Activated CD4-positive, alpha-beta memory T cell treated with anti-CD3 and anti-CD28 coated beads, Interleukin-2, amount 10 ng/mL, durations not matched to agents 7 days and 5 days (primary cell): ENCODE measurements around the gene CALD1. TPM values are rescaled to one million over a fixed set of nuclear protein-coding genes. Genes with fewer than 3 reads are reported as not detected.

ENCODE experiments used
- CTCF ChIA-PET: fragments of 350-600 bp; sonication (Branson Sonifier 250); formaldehyde crosslinking; loops from one replicate; lab custom pipeline; 2021; ENCODE audit warnings: antibody characterized with exemption, inconsistent platforms; lab: Charles Lee
- POLR2A ChIA-PET: fragments of 350-600 bp; sonication (Branson Sonifier 250); formaldehyde crosslinking; loops from one replicate; lab custom pipeline; 2021; ENCODE audit warnings: antibody characterized with exemption; lab: Charles Lee
- DNase-seq: peaks from one replicate; pipeline ENCODE4 v3.0.0-alpha.2; 2020
- H3K27ac Mint-ChIP-seq: one replicate; pipeline ENCODE4 v1.8.0; 2021; ENCODE audit warnings: mild to moderate bottlenecking, mixed read lengths
- H3K27me3 Mint-ChIP-seq: one replicate; pipeline ENCODE4 v1.8.0; 2021; ENCODE audit warnings: mixed read lengths
- H3K36me3 Mint-ChIP-seq: one replicate; pipeline ENCODE4 v1.8.0; 2021; ENCODE audit warnings: low read depth, mixed read lengths
- H3K4me1 Mint-ChIP-seq: one replicate; pipeline ENCODE4 v1.8.0; 2021; ENCODE audit warnings: mixed read lengths
- H3K4me3 Mint-ChIP-seq: one replicate; pipeline ENCODE4 v1.8.0; 2021; ENCODE audit warnings: mild to moderate bottlenecking, mixed read lengths
- H3K9me3 Mint-ChIP-seq: one replicate; pipeline ENCODE4 v1.8.0; 2021; ENCODE audit warnings: mixed read lengths
- total RNA-seq, 2 experiments: library from RNA; stranded (reverse); gene quantifications; one replicate each; pipeline ENCODE4 v1.2.3, GENCODE V29; 2021

CALD1 gene
- total RNA-seq, 2 experiments from 2014 or later, result 0.38 to 0.63 TPM

- peaks cover 5% of the 10 kb centered on the region for H3K27me3 Mint-ChIP-seq
- no peak overlapping the region for H3K27ac Mint-ChIP-seq
- DNase-seq, result no peak
- H3K4me1 Mint-ChIP-seq, result no peaks in the 10 kb centered on the region
- no peaks in the 10 kb centered on the region for H3K36me3 Mint-ChIP-seq
- no peaks in the 10 kb centered on the region for H3K9me3 Mint-ChIP-seq
- POLR2A ChIA-PET, result interaction anchor here (1.1 kb wide), 1 partner anchor 40 kb away, joined by 3 read pairs; no protein-coding TSS in a partner anchor
- H3K4me3 Mint-ChIP-seq, result no peak overlapping the region
- CTCF ChIA-PET, result no interaction called here
Measured at GRCh38 chr7:134783294-134784069, 4.0 kb downstream of the CALD1 start.

- H3K4me3 Mint-ChIP-seq, result no peak overlapping the region
- no peaks in the 10 kb centered on the region for H3K4me1 Mint-ChIP-seq
- ChIA-PET CTCF (no interaction called here), POLR2A (no interaction called here)
- no peaks in the 10 kb centered on the region for H3K9me3 Mint-ChIP-seq
- no peak for DNase-seq
- no peaks in the 10 kb centered on the region for H3K36me3 Mint-ChIP-seq
- H3K27me3 Mint-ChIP-seq, result peaks cover 8% of the 10 kb centered on the region
- H3K27ac Mint-ChIP-seq, result no peak overlapping the region
Measured at GRCh38 chr7:134784251-134785049, 5.0 kb downstream of the CALD1 start.

GRCh38 chr7:134785842-134786241 lies 6.4 kb downstream of the CALD1 start:
- Mint-ChIP-seq H3K9me3 (no peaks in the 10 kb centered on the region), H3K27ac (no peak overlapping the region), H3K36me3 (no peaks in the 10 kb centered on the region), H3K27me3 (peaks cover 4% of the 10 kb centered on the region), H3K4me3 (no peak overlapping the region), H3K4me1 (no peaks in the 10 kb centered on the region)
- no peak for DNase-seq
- POLR2A ChIA-PET, result interaction anchor here (0.7 kb wide), 1 partner anchor 8 kb away, joined by 3 read pairs; no protein-coding TSS in a partner anchor
- CTCF ChIA-PET, result interaction anchor here (1.2 kb wide), 1 partner anchor 200 kb away, joined by 3 read pairs; no protein-coding TSS in a partner anchor

GRCh38 chr7:134787064-134787463 lies 7.6 kb downstream of the CALD1 start:
- H3K36me3 Mint-ChIP-seq, result no peaks in the 10 kb centered on the region
- CTCF ChIA-PET, result no interaction called here
- no peak for DNase-seq
- H3K4me3 Mint-ChIP-seq, result no peak overlapping the region
- POLR2A ChIA-PET, result no interaction called here
- no peak overlapping the region for H3K27ac Mint-ChIP-seq
- no peaks in the 10 kb centered on the region for H3K9me3 Mint-ChIP-seq
- H3K27me3 Mint-ChIP-seq, result peaks cover 4% of the 10 kb centered on the region
- H3K4me1 Mint-ChIP-seq, result no peaks in the 10 kb centered on the region

- H3K9me3 Mint-ChIP-seq, result no peaks in the 10 kb centered on the region
- no peaks in the 10 kb centered on the region for H3K36me3 Mint-ChIP-seq
- peaks cover 4% of the 10 kb centered on the region for H3K27me3 Mint-ChIP-seq
- no peaks in the 10 kb centered on the region for H3K4me1 Mint-ChIP-seq
- no peak overlapping the region for H3K27ac Mint-ChIP-seq
- DNase-seq, result no peak
- POLR2A ChIA-PET, result no interaction called here
- CTCF ChIA-PET, result no interaction called here
- no peak overlapping the region for H3K4me3 Mint-ChIP-seq
Measured at GRCh38 chr7:134787720-134788119, 8.3 kb downstream of the CALD1 start.

- Mint-ChIP-seq H3K4me3 (no peak overlapping the region), H3K27me3 (peaks cover 4% of the 10 kb centered on the region), H3K4me1 (no peaks in the 10 kb centered on the region), H3K27ac (no peak overlapping the region), H3K36me3 (no peaks in the 10 kb centered on the region), H3K9me3 (no peaks in the 10 kb centered on the region)
- CTCF ChIA-PET, result no interaction called here
- DNase-seq, result no peak
- POLR2A ChIA-PET, result no interaction called here
Measured at GRCh38 chr7:134788191-134788590, 8.8 kb downstream of the CALD1 start.

- no peaks in the 10 kb centered on the region for H3K9me3 Mint-ChIP-seq
- ChIA-PET CTCF (interaction anchor here (0.7 kb wide), 1 partner anchor 107 kb away, joined by 4 read pairs; no protein-coding TSS in a partner anchor), POLR2A (no interaction called here)
- H3K27ac Mint-ChIP-seq, result no peak overlapping the region
- peaks cover 4% of the 10 kb centered on the region for H3K27me3 Mint-ChIP-seq
- no peak for DNase-seq
- no peaks in the 10 kb centered on the region for H3K4me1 Mint-ChIP-seq
- H3K4me3 Mint-ChIP-seq, result no peak overlapping the region
- H3K36me3 Mint-ChIP-seq, result no peaks in the 10 kb centered on the region
Measured at GRCh38 chr7:134789967-134790685, 10.7 kb downstream of the CALD1 start.

GRCh38 chr7:134792968-134793367 lies 13.5 kb downstream of the CALD1 start:
- Mint-ChIP-seq H3K9me3 (no peaks in the 10 kb centered on the region), H3K27me3 (peaks cover 4% of the 10 kb centered on the region), H3K36me3 (no peaks in the 10 kb centered on the region), H3K4me3 (no peak overlapping the region), H3K27ac (no peak overlapping the region), H3K4me1 (no peaks in the 10 kb centered on the region)
- ChIA-PET CTCF (no interaction called here), POLR2A (no interaction called here)
- DNase-seq, result no peak

GRCh38 chr7:134795231-134795630 lies 15.8 kb downstream of the CALD1 start:
- POLR2A ChIA-PET, result no interaction called here
- Mint-ChIP-seq H3K27me3 (peaks cover 6% of the 10 kb centered on the region), H3K27ac (no peak overlapping the region), H3K4me3 (no peak overlapping the region), H3K36me3 (no peaks in the 10 kb centered on the region), H3K9me3 (no peaks in the 10 kb centered on the region), H3K4me1 (no peaks in the 10 kb centered on the region)
- DNase-seq, result no peak
- CTCF ChIA-PET, result no interaction called here

- Mint-ChIP-seq H3K36me3 (no peaks in the 10 kb centered on the region), H3K27me3 (peaks cover 6% of the 10 kb centered on the region), H3K4me1 (no peaks in the 10 kb centered on the region), H3K27ac (no peak overlapping the region), H3K4me3 (no peak overlapping the region), H3K9me3 (no peaks in the 10 kb centered on the region)
- no peak for DNase-seq
- POLR2A ChIA-PET, result no interaction called here
- CTCF ChIA-PET, result no interaction called here
Measured at GRCh38 chr7:134798155-134798554, 18.7 kb downstream of the CALD1 start.

GRCh38 chr7:134799377-134799776 lies 19.9 kb downstream of the CALD1 start:
- POLR2A ChIA-PET, result no interaction called here
- CTCF ChIA-PET, result no interaction called here
- Mint-ChIP-seq H3K36me3 (no peaks in the 10 kb centered on the region), H3K27ac (no peak overlapping the region), H3K9me3 (no peaks in the 10 kb centered on the region), H3K4me3 (no peak overlapping the region), H3K4me1 (no peaks in the 10 kb centered on the region), H3K27me3 (peaks cover 6% of the 10 kb centered on the region)
- no peak for DNase-seq

GRCh38 chr7:134802762-134803161 lies 23.3 kb downstream of the CALD1 start:
- Mint-ChIP-seq H3K36me3 (no peaks in the 10 kb centered on the region), H3K9me3 (no peaks in the 10 kb centered on the region), H3K27me3 (peaks cover 6% of the 10 kb centered on the region), H3K4me3 (no peak overlapping the region), H3K4me1 (no peaks in the 10 kb centered on the region), H3K27ac (no peak overlapping the region)
- DNase-seq, result no peak
- CTCF ChIA-PET, result no interaction called here
- POLR2A ChIA-PET, result no interaction called here

- no peaks in the 10 kb centered on the region for H3K9me3 Mint-ChIP-seq
- no peaks in the 10 kb centered on the region for H3K36me3 Mint-ChIP-seq
- H3K4me3 Mint-ChIP-seq, result no peak overlapping the region
- POLR2A ChIA-PET, result no interaction called here
- H3K27ac Mint-ChIP-seq, result no peak overlapping the region
- H3K27me3 Mint-ChIP-seq, result peaks cover 4% of the 10 kb centered on the region
- DNase-seq, result no peak
- CTCF ChIA-PET, result no interaction called here
- H3K4me1 Mint-ChIP-seq, result no peaks in the 10 kb centered on the region
Measured at GRCh38 chr7:134804351-134804750, 24.9 kb downstream of the CALD1 start.
